ENCODE measurements around the gene C10orf143.

- TF ChIP-seq CTCF (IDR thresholded peaks at IDR 0.05) (no peak), POLR2A (IDR thresholded peaks at IDR 0.05) (no peak)
Measured at GRCh38 chr10:130036296-130037065, 74.1 kb downstream of the C10orf143 start.

Measured in lower leg skin (tissue), 3 donors.